Measurements from ENCODE around the gene TSPAN12.

DNA sequence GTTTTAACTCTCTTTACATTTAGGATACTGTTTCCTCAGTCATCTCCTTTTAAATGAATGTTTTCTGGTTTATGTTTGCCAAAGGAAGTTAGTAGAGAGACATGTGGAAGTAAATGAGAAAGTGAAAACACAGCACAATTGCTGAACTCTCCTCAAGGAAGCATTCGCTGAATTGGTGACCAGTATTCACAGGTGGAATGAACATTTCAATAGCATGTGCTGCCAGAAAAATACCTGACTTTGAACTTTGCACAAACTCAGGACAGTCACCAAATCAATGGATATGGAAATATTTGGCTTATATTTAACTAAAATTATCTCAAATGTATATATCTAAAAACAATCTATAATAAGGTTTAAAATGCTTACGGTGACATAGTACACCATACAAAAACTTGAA, 28.5 kb downstream of the TSPAN12 start:
- TF ChIP-seq, protein P1, sequence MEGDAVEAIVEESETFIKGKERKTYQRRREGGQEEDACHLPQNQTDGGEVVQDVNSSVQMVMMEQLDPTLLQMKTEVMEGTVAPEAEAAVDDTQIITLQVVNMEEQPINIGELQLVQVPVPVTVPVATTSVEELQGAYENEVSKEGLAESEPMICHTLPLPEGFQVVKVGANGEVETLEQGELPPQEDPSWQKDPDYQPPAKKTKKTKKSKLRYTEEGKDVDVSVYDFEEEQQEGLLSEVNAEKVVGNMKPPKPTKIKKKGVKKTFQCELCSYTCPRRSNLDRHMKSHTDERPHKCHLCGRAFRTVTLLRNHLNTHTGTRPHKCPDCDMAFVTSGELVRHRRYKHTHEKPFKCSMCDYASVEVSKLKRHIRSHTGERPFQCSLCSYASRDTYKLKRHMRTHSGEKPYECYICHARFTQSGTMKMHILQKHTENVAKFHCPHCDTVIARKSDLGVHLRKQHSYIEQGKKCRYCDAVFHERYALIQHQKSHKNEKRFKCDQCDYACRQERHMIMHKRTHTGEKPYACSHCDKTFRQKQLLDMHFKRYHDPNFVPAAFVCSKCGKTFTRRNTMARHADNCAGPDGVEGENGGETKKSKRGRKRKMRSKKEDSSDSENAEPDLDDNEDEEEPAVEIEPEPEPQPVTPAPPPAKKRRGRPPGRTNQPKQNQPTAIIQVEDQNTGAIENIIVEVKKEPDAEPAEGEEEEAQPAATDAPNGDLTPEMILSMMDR (conservative IDR thresholded peaks at IDR 0.05 in 1 of 2, IDR thresholded peaks at IDR 0.05 in 1 of 2; ENCODE audit: extremely low read depth in 1 of 2, insufficient read depth in 1 of 2, low read depth in 1 of 2, low read length in 2 of 2), result no peak
- TF ChIP-seq EZH2 (IDR thresholded peaks at IDR 0.05; ENCODE audit: borderline replicate concordance, low read length), result no peak

Data from mammary epithelial cell (primary cell).